ENCODE data around the gene H19. TPM values are rescaled to one million over a fixed set of nuclear protein-coding genes. Genes with fewer than 3 reads are reported as not detected.

H19 gene
- total RNA-seq, 1 experiment from 2014 or later = 0.38 TPM

DNA sequence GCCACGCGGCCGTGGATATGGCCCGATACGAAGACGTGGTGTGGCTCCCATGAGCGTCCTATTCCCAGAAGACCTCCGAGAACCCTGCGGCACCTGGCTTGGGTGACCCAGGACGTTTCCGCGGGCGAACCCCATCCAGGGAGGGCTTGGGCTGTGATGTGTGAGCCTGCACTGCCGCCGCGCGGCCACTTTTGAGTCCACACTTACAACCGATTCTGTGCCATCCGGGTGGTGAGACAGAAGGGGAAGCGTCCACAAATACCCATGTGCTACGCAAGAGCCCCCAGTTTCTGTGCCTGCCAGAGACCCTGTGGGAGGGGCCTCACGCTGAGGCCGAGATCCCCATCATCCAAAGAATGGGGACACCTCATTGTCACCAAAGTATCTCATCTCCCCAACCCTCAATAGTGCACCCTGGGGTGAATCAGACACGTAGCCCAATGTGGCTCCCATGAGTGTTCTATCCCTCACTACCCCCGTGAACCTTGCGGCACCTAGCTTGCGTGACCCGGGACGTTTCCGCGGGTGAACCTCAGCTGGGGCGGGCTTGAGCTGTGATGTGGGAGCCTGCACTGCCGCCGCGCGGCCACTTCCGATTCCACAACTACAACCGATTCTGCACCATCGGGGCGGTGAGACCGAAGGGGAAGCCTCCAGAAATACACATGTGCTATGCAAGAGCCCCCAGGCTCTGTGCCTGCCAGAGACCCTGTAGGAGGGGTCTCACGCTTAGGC lies 4.6 kb upstream of the H19 start:
- no TSS peak for BruUV-seq (replicated peaks)
- H3K27me3 Mint-ChIP-seq (ENCODE audit: unreplicated experiment) = no peaks in the 10 kb centered on the region
- no peaks in the 10 kb centered on the region for H3K9me3 Mint-ChIP-seq (ENCODE audit: low read depth, unreplicated experiment)
- no peaks in the 10 kb centered on the region for H3K4me1 Mint-ChIP-seq (ENCODE audit: low read depth, unreplicated experiment)
- TF ChIP-seq CTCF (IDR thresholded peaks at IDR 0.05; ENCODE audit: unreplicated experiment) = no peak
- CTCF ChIA-PET = interaction anchor here (0.7 to 3.1 kb wide), 7 partner anchors 120 to 456 kb away, joined by 3 to 28 read pairs (median 19); no protein-coding TSS in a partner anchor
- no peak overlapping the region for H3K4me3 Mint-ChIP-seq (ENCODE audit: low read depth, unreplicated experiment)
- no peak for DNase-seq
- no peaks in the 10 kb centered on the region for H3K36me3 Mint-ChIP-seq (ENCODE audit: insufficient read depth, unreplicated experiment)
- intact Hi-C loops (cut with micrococcal nuclease; ENCODE audit: unreplicated experiment) = no loop called here
- H3K27ac Mint-ChIP-seq (ENCODE audit: unreplicated experiment) = no peak overlapping the region

DNA sequence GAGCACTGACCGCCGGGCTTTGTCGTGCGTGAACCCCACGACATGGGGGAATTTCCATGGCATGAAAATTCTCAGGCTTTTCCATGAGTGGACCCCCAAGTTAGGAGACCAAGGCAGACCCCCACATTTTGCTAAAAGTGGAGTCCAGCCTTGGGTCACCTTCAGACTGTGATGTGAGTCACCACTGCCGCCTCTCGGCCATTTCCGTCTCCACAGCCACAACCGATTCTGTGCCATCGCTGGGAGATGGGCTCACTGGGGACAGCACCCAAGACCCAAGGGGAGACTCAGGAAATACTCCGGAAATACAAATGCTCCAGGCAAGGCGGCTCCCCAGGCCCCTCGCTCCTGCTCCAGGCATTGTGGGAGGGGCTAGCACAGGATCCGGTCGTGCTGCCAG lies 1.2 kb upstream of the H19 start:
- Mint-ChIP-seq H3K36me3 (ENCODE audit: insufficient read depth, unreplicated experiment) (no peaks in the 10 kb centered on the region), H3K9me3 (ENCODE audit: low read depth, unreplicated experiment) (no peaks in the 10 kb centered on the region), H3K27ac (ENCODE audit: unreplicated experiment) (no peak overlapping the region), H3K4me3 (ENCODE audit: low read depth, unreplicated experiment) (no peak overlapping the region), H3K4me1 (ENCODE audit: low read depth, unreplicated experiment) (no peaks in the 10 kb centered on the region), H3K27me3 (ENCODE audit: unreplicated experiment) (no peaks in the 10 kb centered on the region)
- DNase-seq = no peak
- intact Hi-C loops (cut with micrococcal nuclease; ENCODE audit: unreplicated experiment) = no loop called here
- no peak for TF ChIP-seq CTCF (IDR thresholded peaks at IDR 0.05; ENCODE audit: unreplicated experiment)
- CTCF ChIA-PET = interaction anchor here (0.6 kb wide), 1 partner anchor 346 kb away, joined by 3 read pairs; no protein-coding TSS in a partner anchor
- BruUV-seq (replicated peaks) = no TSS peak

DNA sequence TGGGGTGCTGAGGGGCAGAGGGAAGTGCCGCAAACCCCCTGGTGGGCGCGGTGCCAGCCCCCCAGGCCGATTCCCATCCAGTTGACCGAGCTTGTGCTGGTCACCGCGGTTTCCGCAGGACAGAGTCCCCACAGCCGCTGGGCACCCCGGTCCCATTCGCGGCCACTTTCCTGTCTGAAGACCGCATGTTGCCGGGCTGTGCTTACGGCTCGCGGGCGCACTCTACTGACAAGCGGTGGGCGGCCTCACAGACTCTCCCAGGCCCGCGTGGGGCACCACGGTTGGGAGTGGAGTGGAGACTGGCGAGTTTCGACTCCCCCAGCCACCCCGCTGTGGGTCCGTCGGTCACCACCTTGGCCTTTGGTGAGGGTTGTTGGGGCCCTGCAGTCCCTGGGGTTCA lies 648 bp upstream of the H19 start:
- no peaks in the 10 kb centered on the region for H3K36me3 Mint-ChIP-seq (ENCODE audit: insufficient read depth, unreplicated experiment)

DNA sequence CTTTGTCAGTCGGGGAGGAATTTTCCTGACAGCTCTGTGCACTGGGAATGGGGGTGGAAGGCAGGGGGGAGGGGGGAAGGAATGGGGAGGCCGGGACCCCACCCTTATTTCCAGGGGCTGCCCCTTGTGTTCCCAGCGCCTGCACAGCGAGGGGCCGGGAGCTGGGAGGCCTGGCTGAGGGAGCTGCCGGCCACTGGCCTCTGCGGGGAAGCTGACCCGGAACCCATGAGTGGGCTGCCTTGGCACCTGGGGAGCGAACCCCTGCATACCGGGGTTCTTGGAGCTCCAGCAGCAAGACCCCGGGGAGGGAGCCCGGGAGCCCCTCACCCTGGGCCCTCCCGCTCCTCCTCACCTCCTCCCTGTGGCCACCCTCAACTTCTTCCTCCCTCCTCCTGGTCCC lies 3.5 kb downstream of the H19 start:
- no peaks in the 10 kb centered on the region for H3K36me3 Mint-ChIP-seq (ENCODE audit: insufficient read depth, unreplicated experiment)
- DNase-seq = no peak
- no peaks in the 10 kb centered on the region for H3K4me1 Mint-ChIP-seq (ENCODE audit: low read depth, unreplicated experiment)
- no peaks in the 10 kb centered on the region for H3K27me3 Mint-ChIP-seq (ENCODE audit: unreplicated experiment)
- H3K4me3 Mint-ChIP-seq (ENCODE audit: low read depth, unreplicated experiment) = no peak overlapping the region
- H3K27ac Mint-ChIP-seq (ENCODE audit: unreplicated experiment) = no peak overlapping the region
- H3K9me3 Mint-ChIP-seq (ENCODE audit: low read depth, unreplicated experiment) = no peaks in the 10 kb centered on the region
- CTCF ChIA-PET = no interaction called here
- intact Hi-C loops (cut with micrococcal nuclease; ENCODE audit: unreplicated experiment) = no loop called here
- no TSS peak for BruUV-seq (replicated peaks)
- TF ChIP-seq CTCF (IDR thresholded peaks at IDR 0.05; ENCODE audit: unreplicated experiment) = no peak

More for the DNA sequence above, 648 bp upstream of the H19 start:
- CTCF ChIA-PET = no interaction called here
- Mint-ChIP-seq H3K27ac (ENCODE audit: unreplicated experiment) (no peak overlapping the region), H3K9me3 (ENCODE audit: low read depth, unreplicated experiment) (no peaks in the 10 kb centered on the region), H3K4me3 (ENCODE audit: low read depth, unreplicated experiment) (no peak overlapping the region), H3K27me3 (ENCODE audit: unreplicated experiment) (no peaks in the 10 kb centered on the region), H3K4me1 (ENCODE audit: low read depth, unreplicated experiment) (no peaks in the 10 kb centered on the region)
- TF ChIP-seq CTCF (IDR thresholded peaks at IDR 0.05; ENCODE audit: unreplicated experiment) = no peak
- intact Hi-C loops (cut with micrococcal nuclease; ENCODE audit: unreplicated experiment) = no loop called here
- no peak for DNase-seq
- no TSS peak for BruUV-seq (replicated peaks)
